Measurements from ENCODE around the gene LRRC56.
A peak's percentile ranks its signal among the peaks of the same experiment; 100 is the strongest.

Gene LRRC56

GRCh38 chr11:536841-537621, at the start of gene LRRC56:
LRRC56 (plus strand) TSS chr11:537527; CDS start chr11:540685, 3,158 bp downstream.
- Histone ChIP-seq H3K9me3 (ENCODE audit: control insufficient read depth, insufficient read depth, low read length) (no peaks in the 10 kb centered on the region), H3K9ac (ENCODE audit: low read depth, low read length) (peak within 1 kb of the TSS; percentile 44; the same call in 1 of the 2 replicates), H3K27me3 (ENCODE audit: control insufficient read depth, insufficient read depth, low read length) (peaks cover 19% of the 10 kb centered on the region), H3K4me1 (ENCODE audit: control insufficient read depth, insufficient read depth, low read length) (peaks cover 8% of the 10 kb centered on the region), H3K4me3 (ENCODE audit: low read depth, low read length) (peak within 1 kb of the TSS; percentile 85), H3K36me3 (ENCODE audit: control insufficient read depth, insufficient read depth, low read length) (peaks cover 20% of the 10 kb centered on the region), H3K27ac (ENCODE audit: low read depth, low read length) (no peak within 1 kb of the TSS)

GRCh38 chr11:487571-488021, 49.7 kb upstream of the LRRC56 start:
- H3K9me3 ChIP-seq (ENCODE audit: control insufficient read depth, insufficient read depth, low read length): no peaks in the 10 kb centered on the region
- H3K9ac ChIP-seq (ENCODE audit: low read depth, low read length): no peak overlapping the region
- no peaks in the 10 kb centered on the region for H3K4me1 ChIP-seq (ENCODE audit: control insufficient read depth, insufficient read depth, low read length)
- peaks cover 21% of the 10 kb centered on the region for H3K36me3 ChIP-seq (ENCODE audit: control insufficient read depth, insufficient read depth, low read length)
- H3K27ac ChIP-seq (ENCODE audit: low read depth, low read length): no peak overlapping the region
- H3K27me3 ChIP-seq (ENCODE audit: control insufficient read depth, insufficient read depth, low read length): no peaks in the 10 kb centered on the region
- H3K4me3 ChIP-seq (ENCODE audit: low read depth, low read length): no peak overlapping the region

GRCh38 chr11:488062-488461, 49.3 kb upstream of the LRRC56 start:
- H3K27me3 ChIP-seq (ENCODE audit: control insufficient read depth, insufficient read depth, low read length): no peaks in the 10 kb centered on the region
- H3K4me3 ChIP-seq (ENCODE audit: low read depth, low read length): no peak overlapping the region
- no peak overlapping the region for H3K27ac ChIP-seq (ENCODE audit: low read depth, low read length)
- H3K9me3 ChIP-seq (ENCODE audit: control insufficient read depth, insufficient read depth, low read length): no peaks in the 10 kb centered on the region
- H3K4me1 ChIP-seq (ENCODE audit: control insufficient read depth, insufficient read depth, low read length): no peaks in the 10 kb centered on the region
- peaks cover 21% of the 10 kb centered on the region for H3K36me3 ChIP-seq (ENCODE audit: control insufficient read depth, insufficient read depth, low read length)
- no peak overlapping the region for H3K9ac ChIP-seq (ENCODE audit: low read depth, low read length)

DNA sequence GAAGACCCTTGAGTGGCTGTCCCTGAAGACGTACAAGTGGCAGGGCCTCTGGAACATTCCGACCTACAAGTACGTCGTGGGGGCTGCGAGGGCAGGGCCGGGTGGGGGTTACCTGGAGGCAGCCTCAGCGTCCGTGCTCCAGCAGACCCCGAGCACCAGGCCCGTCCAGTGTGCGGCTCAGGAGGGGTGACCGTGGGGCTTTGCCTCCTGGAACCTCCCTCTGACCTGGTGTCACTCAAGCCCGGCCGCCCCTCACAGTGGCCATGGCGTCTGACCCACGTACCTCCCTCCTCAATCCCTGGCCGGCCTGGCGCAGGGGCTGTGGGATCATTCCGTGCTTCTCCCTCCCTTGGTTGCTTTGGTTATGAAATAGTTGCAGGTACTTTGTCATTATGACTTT, 48.7 kb upstream of the LRRC56 start:
- Histone ChIP-seq H3K4me1 (ENCODE audit: control insufficient read depth, insufficient read depth, low read length) (no peaks in the 10 kb centered on the region), H3K27me3 (ENCODE audit: control insufficient read depth, insufficient read depth, low read length) (no peaks in the 10 kb centered on the region), H3K36me3 (ENCODE audit: control insufficient read depth, insufficient read depth, low read length) (peaks cover 21% of the 10 kb centered on the region), H3K9ac (ENCODE audit: low read depth, low read length) (no peak overlapping the region), H3K4me3 (ENCODE audit: low read depth, low read length) (no peak overlapping the region), H3K27ac (ENCODE audit: low read depth, low read length) (no peak overlapping the region), H3K9me3 (ENCODE audit: control insufficient read depth, insufficient read depth, low read length) (no peaks in the 10 kb centered on the region)

DNA sequence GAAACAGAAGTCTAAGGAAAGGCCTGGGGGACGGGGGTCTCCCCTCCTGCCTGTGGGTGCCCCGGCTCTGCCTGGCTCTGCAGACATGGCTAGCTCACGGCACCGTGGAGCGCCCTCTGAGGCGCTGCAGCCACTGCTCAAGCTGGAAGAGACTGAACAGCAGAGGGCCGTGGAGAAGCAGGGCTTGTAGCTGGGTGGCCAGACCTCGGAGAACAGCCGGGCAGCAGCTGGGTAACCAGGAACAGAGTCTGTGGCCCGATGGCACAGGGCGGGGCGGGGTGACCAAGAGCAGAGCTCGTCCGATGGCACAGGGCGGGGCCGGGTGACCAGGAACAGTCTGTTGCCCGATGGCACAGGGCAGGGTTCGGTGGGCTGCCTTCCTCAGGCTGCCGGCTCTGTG, 48.3 kb upstream of the LRRC56 start:
- no peaks in the 10 kb centered on the region for H3K9me3 ChIP-seq (ENCODE audit: control insufficient read depth, insufficient read depth, low read length)
- no peaks in the 10 kb centered on the region for H3K27me3 ChIP-seq (ENCODE audit: control insufficient read depth, insufficient read depth, low read length)
- H3K4me1 ChIP-seq (ENCODE audit: control insufficient read depth, insufficient read depth, low read length): no peaks in the 10 kb centered on the region
- H3K36me3 ChIP-seq (ENCODE audit: control insufficient read depth, insufficient read depth, low read length): peaks cover 21% of the 10 kb centered on the region
- H3K4me3 ChIP-seq (ENCODE audit: low read depth, low read length): no peak overlapping the region
- no peak overlapping the region for H3K9ac ChIP-seq (ENCODE audit: low read depth, low read length)
- no peak overlapping the region for H3K27ac ChIP-seq (ENCODE audit: low read depth, low read length)

DNA sequence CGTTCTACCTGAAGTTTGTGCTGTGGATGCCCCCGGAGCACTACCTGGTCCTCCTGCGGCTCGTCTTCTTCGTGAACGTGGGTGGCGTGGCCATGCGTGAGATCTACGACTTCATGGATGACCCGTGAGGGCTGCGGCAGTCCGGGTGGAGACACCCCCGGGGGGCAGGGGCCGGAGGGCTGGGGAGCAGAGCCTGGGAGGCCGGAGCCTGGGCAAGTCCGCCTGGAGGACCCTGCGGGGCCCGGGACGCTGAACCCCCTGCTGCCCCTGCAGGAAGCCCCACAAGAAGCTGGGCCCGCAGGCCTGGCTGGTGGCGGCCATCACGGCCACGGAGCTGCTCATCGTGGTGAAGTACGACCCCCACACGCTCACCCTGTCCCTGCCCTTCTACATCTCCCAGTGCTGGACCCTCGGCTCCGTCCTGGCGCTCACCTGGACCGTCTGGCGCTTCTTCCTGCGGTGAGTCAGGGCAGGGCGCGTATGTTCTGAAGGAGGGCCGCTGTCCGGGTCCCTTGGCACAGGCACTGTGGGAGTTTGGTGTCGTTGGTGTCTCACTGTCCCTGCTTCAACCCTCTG, 47.6 kb upstream of the LRRC56 start:
- no peak overlapping the region for H3K9ac ChIP-seq (ENCODE audit: low read depth, low read length)
- no peak overlapping the region for H3K27ac ChIP-seq (ENCODE audit: low read depth, low read length)
- H3K36me3 ChIP-seq (ENCODE audit: control insufficient read depth, insufficient read depth, low read length): peaks cover 27% of the 10 kb centered on the region
- no peak overlapping the region for H3K4me3 ChIP-seq (ENCODE audit: low read depth, low read length)
- no peaks in the 10 kb centered on the region for H3K4me1 ChIP-seq (ENCODE audit: control insufficient read depth, insufficient read depth, low read length)
- no peaks in the 10 kb centered on the region for H3K9me3 ChIP-seq (ENCODE audit: control insufficient read depth, insufficient read depth, low read length)
- H3K27me3 ChIP-seq (ENCODE audit: control insufficient read depth, insufficient read depth, low read length): no peaks in the 10 kb centered on the region

GRCh38 chr11:490186-490929, 47.0 kb upstream of the LRRC56 start:
- no peak overlapping the region for H3K27ac ChIP-seq (ENCODE audit: low read depth, low read length)
- no peaks in the 10 kb centered on the region for H3K4me1 ChIP-seq (ENCODE audit: control insufficient read depth, insufficient read depth, low read length)
- no peaks in the 10 kb centered on the region for H3K9me3 ChIP-seq (ENCODE audit: control insufficient read depth, insufficient read depth, low read length)
- H3K36me3 ChIP-seq (ENCODE audit: control insufficient read depth, insufficient read depth, low read length): peaks cover 32% of the 10 kb centered on the region
- H3K9ac ChIP-seq (ENCODE audit: low read depth, low read length): no peak overlapping the region
- no peak overlapping the region for H3K4me3 ChIP-seq (ENCODE audit: low read depth, low read length)
- H3K27me3 ChIP-seq (ENCODE audit: control insufficient read depth, insufficient read depth, low read length): no peaks in the 10 kb centered on the region

DNA sequence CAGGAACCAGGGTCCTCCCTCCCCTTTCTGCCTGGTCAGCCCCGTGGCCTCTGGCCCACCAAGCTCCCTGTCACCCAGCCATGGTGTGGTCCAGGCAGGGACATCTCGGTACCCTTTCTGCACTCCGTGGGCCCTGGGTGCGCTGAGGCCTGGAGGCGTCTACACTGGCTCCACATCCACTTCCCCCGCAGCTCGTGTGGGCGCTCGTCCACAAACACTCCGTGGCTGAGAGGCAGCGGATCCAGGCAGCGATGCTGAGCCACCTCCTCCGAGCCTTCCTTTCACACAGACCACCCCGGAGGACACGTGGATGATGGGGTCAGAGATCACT, 46.4 kb upstream of the LRRC56 start:
- Histone ChIP-seq H3K36me3 (ENCODE audit: control insufficient read depth, insufficient read depth, low read length) (peaks cover 37% of the 10 kb centered on the region), H3K27me3 (ENCODE audit: control insufficient read depth, insufficient read depth, low read length) (no peaks in the 10 kb centered on the region), H3K9me3 (ENCODE audit: control insufficient read depth, insufficient read depth, low read length) (no peaks in the 10 kb centered on the region), H3K27ac (ENCODE audit: low read depth, low read length) (no peak overlapping the region), H3K4me1 (ENCODE audit: control insufficient read depth, insufficient read depth, low read length) (no peaks in the 10 kb centered on the region), H3K9ac (ENCODE audit: low read depth, low read length) (no peak overlapping the region), H3K4me3 (ENCODE audit: low read depth, low read length) (no peak overlapping the region)

DNA sequence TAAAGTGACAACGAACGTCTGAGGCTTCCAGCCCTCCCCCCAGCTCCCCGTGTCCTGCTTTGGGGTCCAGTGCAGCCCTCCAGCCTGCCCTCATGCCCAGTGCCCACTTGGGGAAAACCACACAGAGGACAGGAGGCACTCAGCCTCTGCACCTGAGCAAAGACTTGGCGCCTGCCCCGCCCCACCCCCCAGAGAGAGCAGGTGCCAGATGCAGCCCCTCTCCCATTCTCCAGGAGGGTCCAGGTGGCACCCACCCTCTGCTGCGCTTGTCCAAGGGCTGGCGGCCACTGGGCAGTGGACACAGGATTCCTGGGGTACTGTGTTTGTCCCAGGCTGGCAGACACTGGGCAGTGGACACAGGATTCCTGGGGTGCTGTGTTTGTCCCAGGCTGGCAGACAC, 46.0 kb upstream of the LRRC56 start:
- Histone ChIP-seq H3K4me3 (ENCODE audit: low read depth, low read length) (no peak overlapping the region), H3K36me3 (ENCODE audit: control insufficient read depth, insufficient read depth, low read length) (peaks cover 37% of the 10 kb centered on the region), H3K4me1 (ENCODE audit: control insufficient read depth, insufficient read depth, low read length) (no peaks in the 10 kb centered on the region), H3K9me3 (ENCODE audit: control insufficient read depth, insufficient read depth, low read length) (no peaks in the 10 kb centered on the region), H3K27ac (ENCODE audit: low read depth, low read length) (no peak overlapping the region), H3K9ac (ENCODE audit: low read depth, low read length) (no peak overlapping the region), H3K27me3 (ENCODE audit: control insufficient read depth, insufficient read depth, low read length) (no peaks in the 10 kb centered on the region)

DNA sequence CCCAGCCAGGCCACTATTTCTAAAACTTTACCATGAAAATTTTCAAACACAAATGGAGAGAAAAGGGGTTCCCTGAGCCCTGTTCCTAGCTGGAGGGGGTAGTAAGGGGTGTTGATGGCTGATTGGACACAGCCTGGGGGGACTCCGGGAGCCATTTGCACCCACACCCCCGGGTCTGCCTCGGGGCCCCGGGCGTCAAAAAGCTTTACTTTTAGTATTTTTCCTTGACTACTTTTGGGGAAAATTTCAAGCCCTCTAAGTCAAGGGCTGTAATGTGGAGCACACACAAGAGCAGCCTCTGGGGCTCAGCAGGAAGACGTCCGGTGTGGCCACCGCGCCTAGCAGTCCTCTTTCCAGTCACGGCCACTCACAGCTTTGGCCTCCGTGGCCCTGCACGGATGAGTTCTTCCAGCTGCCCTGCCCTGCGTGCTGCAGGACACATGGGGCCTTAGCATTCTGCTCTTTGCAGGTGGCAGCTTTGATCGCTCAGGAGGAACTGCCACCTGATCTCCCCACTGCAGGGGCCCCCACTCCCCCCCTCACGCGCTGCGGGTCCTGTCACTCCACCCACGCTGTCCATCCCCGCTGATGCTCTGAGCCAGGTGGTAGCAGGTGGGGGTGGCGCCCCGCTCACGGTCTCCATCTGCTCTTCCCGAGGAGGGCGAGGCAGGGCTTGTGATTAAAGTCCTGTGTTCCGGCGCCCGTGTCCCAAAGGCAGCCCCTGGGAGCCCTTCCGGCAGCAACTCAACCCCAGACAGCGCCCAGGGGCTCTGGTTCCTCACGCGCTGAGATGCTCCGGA, 44.7 kb upstream of the LRRC56 start:
- H3K36me3 ChIP-seq (ENCODE audit: control insufficient read depth, insufficient read depth, low read length): peaks cover 50% of the 10 kb centered on the region
- H3K4me1 ChIP-seq (ENCODE audit: control insufficient read depth, insufficient read depth, low read length): no peaks in the 10 kb centered on the region
- H3K27ac ChIP-seq (ENCODE audit: low read depth, low read length): no peak overlapping the region
- H3K9ac ChIP-seq (ENCODE audit: low read depth, low read length): no peak overlapping the region
- H3K27me3 ChIP-seq (ENCODE audit: control insufficient read depth, insufficient read depth, low read length): no peaks in the 10 kb centered on the region
- peaks cover 7% of the 10 kb centered on the region for H3K9me3 ChIP-seq (ENCODE audit: control insufficient read depth, insufficient read depth, low read length)
- no peak overlapping the region for H3K4me3 ChIP-seq (ENCODE audit: low read depth, low read length)
